Trophoblast cell (in vitro differentiated cells and primary cell): ENCODE data around the gene TRIM32.

Experiments
- DNase-seq, 2 donors: peaks; one replicate each; pipeline ENCODE4 v3.0.0-alpha.2; 2016
- H2AFZ ChIP-seq: 2 replicates; pipeline ENCODE4 v1.6.1; 2013; ENCODE audit warnings: low read length, moderate library complexity, mild to moderate bottlenecking; ENCODE audit not compliant: insufficient read depth, poor library complexity
- H2AK5ac ChIP-seq: 2 replicates; pipeline ENCODE4 v1.6.1; 2013; ENCODE audit warnings: mild to moderate bottlenecking, low read length
- H2BK120ac ChIP-seq: 2 replicates; pipeline ENCODE4 v1.6.1; 2013; ENCODE audit warnings: low read length, mild to moderate bottlenecking, moderate library complexity; ENCODE audit not compliant: insufficient read depth, poor library complexity
- H2BK12ac ChIP-seq: 2 replicates; pipeline ENCODE4 v1.6.1; 2013; ENCODE audit warnings: mild to moderate bottlenecking, low read length, moderate library complexity
- H2BK5ac ChIP-seq: 2 replicates; pipeline ENCODE4 v1.6.1; 2013; ENCODE audit warnings: low read length, low read depth, moderate library complexity, mild to moderate bottlenecking; ENCODE audit not compliant: poor library complexity
- H3K14ac ChIP-seq: 2 replicates; pipeline ENCODE4 v1.6.1; 2013; ENCODE audit warnings: mild to moderate bottlenecking, low read length
- H3K18ac ChIP-seq: 2 replicates; pipeline ENCODE4 v1.6.1; 2013; ENCODE audit warnings: mild to moderate bottlenecking, low read length
- H3K23ac ChIP-seq: 2 replicates; pipeline ENCODE4 v1.6.1; 2013; ENCODE audit warnings: low read length
- H3K27ac ChIP-seq: 2 replicates; pipeline ENCODE4 v1.5.1; 2013; ENCODE audit warnings: low read depth, mild to moderate bottlenecking, inconsistent platforms, low read length, moderate library complexity
- H3K27me3 ChIP-seq: 2 replicates; pipeline ENCODE4 v1.6.1; 2013; ENCODE audit warnings: inconsistent platforms, mild to moderate bottlenecking, low read length, moderate library complexity; ENCODE audit not compliant: insufficient read depth
- H3K36me3 ChIP-seq, 2 experiments: 1 replicate in 1 of 2; 2 replicates in 1 of 2; pipeline ENCODE4 v1.6.1; 2013; ENCODE audit warnings: low read length in 2 of 2, mild to moderate bottlenecking in 2 of 2, moderate library complexity in 1 of 2; ENCODE audit not compliant: insufficient read depth in 2 of 2, control insufficient read depth in 1 of 2
- H3K4ac ChIP-seq: 2 replicates; pipeline ENCODE4 v1.6.1; 2013; ENCODE audit warnings: low read depth, mild to moderate bottlenecking, low read length, moderate library complexity
- H3K4me1 ChIP-seq, 2 experiments: 1 replicate in 1 of 2; 2 replicates in 1 of 2; pipeline ENCODE4 v1.6.1; 2013; ENCODE audit warnings: low read length in 2 of 2, mild to moderate bottlenecking in 2 of 2, moderate library complexity in 1 of 2; ENCODE audit not compliant: insufficient read depth in 2 of 2, control insufficient read depth in 1 of 2
- H3K4me2 ChIP-seq: 2 replicates; pipeline ENCODE4 v1.6.1; 2013; ENCODE audit warnings: inconsistent platforms, mild to moderate bottlenecking, low read length, moderate library complexity
- H3K4me3 ChIP-seq: 2 replicates; pipeline ENCODE4 v1.5.1; 2013; ENCODE audit warnings: mild to moderate bottlenecking, low read depth, low read length, inconsistent platforms
- H3K79me1 ChIP-seq: one replicate; pipeline ENCODE4 v1.6.1; 2013; ENCODE audit warnings: low read length
- H3K79me2 ChIP-seq: 2 replicates; pipeline ENCODE4 v1.6.1; 2013; ENCODE audit warnings: low read length, mild to moderate bottlenecking; ENCODE audit not compliant: control insufficient read depth, insufficient read depth, poor library complexity
- H3K9ac ChIP-seq: 2 replicates; pipeline ENCODE4 v1.6.1; 2013; ENCODE audit warnings: mild to moderate bottlenecking, low read length
- H3K9me3 ChIP-seq: 2 replicates; pipeline ENCODE4 v1.6.1; 2013; ENCODE audit warnings: low read depth, mild to moderate bottlenecking, control low read depth, inconsistent platforms, low read length; ENCODE audit not compliant: insufficient read depth
- H4K12ac ChIP-seq: 2 replicates; pipeline ENCODE4 v1.6.1; 2013; ENCODE audit warnings: low read depth, mild to moderate bottlenecking, low read length, moderate library complexity
- H4K8ac ChIP-seq: 2 replicates; pipeline ENCODE4 v1.6.1; 2013; ENCODE audit warnings: low read depth, mild to moderate bottlenecking, low read length, moderate library complexity
- H4K91ac ChIP-seq: one replicate; pipeline ENCODE4 v1.6.1; 2013; ENCODE audit warnings: low read depth, mild to moderate bottlenecking, low read length, moderate library complexity
- WGBS: extraction: QIAGEN DNeasy Blood & Tissue Kit; methylation state at CpG from one replicate; pipeline ENCODE4 v1.1.7; 2013; ENCODE audit warnings: missing lambda C conversion rate; ENCODE audit not compliant: insufficient read length, insufficient coverage; ENCODE audit errors: extremely low coverage; 5-methylcytosine and 5-hydroxymethylcytosine counted together

Gene TRIM32

GRCh38 chr9:116733010-116733641, 46.0 kb downstream of the TRIM32 start:
- no peak overlapping the region for H2AK5ac ChIP-seq
- no peaks in the 10 kb centered on the region for H3K79me2 ChIP-seq
- no peak overlapping the region for H4K91ac ChIP-seq
- H4K8ac ChIP-seq: no peak overlapping the region
- H3K36me3 ChIP-seq: no peaks in the 10 kb centered on the region
- no peaks in the 10 kb centered on the region for H3K4me1 ChIP-seq
- no peak overlapping the region for H2BK5ac ChIP-seq
- H3K27ac ChIP-seq: no peak overlapping the region
- H2BK120ac ChIP-seq: no peak overlapping the region
- H3K14ac ChIP-seq: no peak overlapping the region
- WGBS: no CpG with 5 or more reads among the region's 9 CpGs
- no peak overlapping the region for H2AFZ ChIP-seq
- no peak overlapping the region for H3K23ac ChIP-seq
- H3K9me3 ChIP-seq: no peaks in the 10 kb centered on the region
- no peak for DNase-seq
- no peak overlapping the region for H4K12ac ChIP-seq
- no peaks in the 10 kb centered on the region for H3K79me1 ChIP-seq
- no peak overlapping the region for H3K4me2 ChIP-seq
- no peak overlapping the region for H3K4ac ChIP-seq
- no peak overlapping the region for H2BK12ac ChIP-seq
- H3K18ac ChIP-seq: no peak overlapping the region
- no peak overlapping the region for H3K4me3 ChIP-seq
- H3K27me3 ChIP-seq: no peaks in the 10 kb centered on the region
- no peak overlapping the region for H3K9ac ChIP-seq

GRCh38 chr9:116736399-116737151, 49.5 kb downstream of the TRIM32 start:
- WGBS: no CpG with 5 or more reads among the region's 8 CpGs
- H3K23ac ChIP-seq: no peak overlapping the region
- H3K4me1 ChIP-seq: no peaks in the 10 kb centered on the region
- no peak overlapping the region for H3K4me3 ChIP-seq
- H3K27me3 ChIP-seq: no peaks in the 10 kb centered on the region
- no peaks in the 10 kb centered on the region for H3K79me2 ChIP-seq
- no peaks in the 10 kb centered on the region for H3K36me3 ChIP-seq
- no peak overlapping the region for H2BK120ac ChIP-seq
- H2AK5ac ChIP-seq: no peak overlapping the region
- no peak overlapping the region for H2BK12ac ChIP-seq
- no peak overlapping the region for H3K4ac ChIP-seq
- H3K14ac ChIP-seq: no peak overlapping the region
- no peak overlapping the region for H4K8ac ChIP-seq
- H3K79me1 ChIP-seq: no peaks in the 10 kb centered on the region
- H4K12ac ChIP-seq: no peak overlapping the region
- H3K4me2 ChIP-seq: no peak overlapping the region
- no peaks in the 10 kb centered on the region for H3K9me3 ChIP-seq
- H3K18ac ChIP-seq: no peak overlapping the region
- H3K9ac ChIP-seq: no peak overlapping the region
- H3K27ac ChIP-seq: no peak overlapping the region
- H4K91ac ChIP-seq: no peak overlapping the region
- H2AFZ ChIP-seq: no peak overlapping the region
- no peak overlapping the region for H2BK5ac ChIP-seq
- no peak for DNase-seq

GRCh38 chr9:116737152-116737546, 50.0 kb downstream of the TRIM32 start:
- H3K23ac ChIP-seq: no peak overlapping the region
- H4K12ac ChIP-seq: no peak overlapping the region
- H3K79me2 ChIP-seq: no peaks in the 10 kb centered on the region
- WGBS: no CpG with 5 or more reads among the region's 16 CpGs
- H2BK5ac ChIP-seq: no peak overlapping the region
- no peak overlapping the region for H3K14ac ChIP-seq
- no peak overlapping the region for H2AK5ac ChIP-seq
- H3K9me3 ChIP-seq: no peaks in the 10 kb centered on the region
- no peak overlapping the region for H4K91ac ChIP-seq
- H3K18ac ChIP-seq: no peak overlapping the region
- no peak overlapping the region for H2BK12ac ChIP-seq
- H3K9ac ChIP-seq: no peak overlapping the region
- H3K36me3 ChIP-seq: no peaks in the 10 kb centered on the region
- no peak overlapping the region for H3K27ac ChIP-seq
- H3K4me3 ChIP-seq: no peak overlapping the region
- no peaks in the 10 kb centered on the region for H3K27me3 ChIP-seq
- no peaks in the 10 kb centered on the region for H3K79me1 ChIP-seq
- no peaks in the 10 kb centered on the region for H3K4me1 ChIP-seq
- no peak overlapping the region for H2BK120ac ChIP-seq
- H3K4me2 ChIP-seq: no peak overlapping the region
- H4K8ac ChIP-seq: no peak overlapping the region
- peak; percentile 84 to 97 for DNase-seq
- H3K4ac ChIP-seq: no peak overlapping the region
- H2AFZ ChIP-seq: no peak overlapping the region

GRCh38 chr9:116741086-116741740, 54.1 kb downstream of the TRIM32 start:
- Histone ChIP-seq H3K4ac (no peak overlapping the region), H3K36me3 (no peaks in the 10 kb centered on the region), H3K18ac (no peak overlapping the region), H3K79me2 (no peaks in the 10 kb centered on the region), H4K91ac (no peak overlapping the region), H3K4me3 (no peak overlapping the region), H2BK120ac (no peak overlapping the region), H3K9ac (no peak overlapping the region), H3K9me3 (no peaks in the 10 kb centered on the region), H2BK5ac (no peak overlapping the region), H3K14ac (no peak overlapping the region), H3K79me1 (no peaks in the 10 kb centered on the region), H3K27ac (no peak overlapping the region), H4K12ac (no peak overlapping the region), H3K4me2 (no peak overlapping the region), H2AK5ac (no peak overlapping the region), H3K4me1 (no peaks in the 10 kb centered on the region), H2BK12ac (no peak overlapping the region), H3K27me3 (no peaks in the 10 kb centered on the region), H4K8ac (no peak overlapping the region), H2AFZ (no peak overlapping the region), H3K23ac (no peak overlapping the region)
- DNase-seq: no peak
- no CpG with 5 or more reads among the region's 3 CpGs for WGBS
